HG03135 (cell line): Measurements from ENCODE around the gene GALNT18.

Experiments used
- ATAC-seq: cut with Tn5 transposase; IDR thresholded peaks from one replicate; pipeline ENCODE4 v1.9.1; 2021; ENCODE audit warnings: mild to moderate bottlenecking, moderate library complexity; ENCODE audit not compliant: unreplicated experiment

GALNT18 gene

DNA sequence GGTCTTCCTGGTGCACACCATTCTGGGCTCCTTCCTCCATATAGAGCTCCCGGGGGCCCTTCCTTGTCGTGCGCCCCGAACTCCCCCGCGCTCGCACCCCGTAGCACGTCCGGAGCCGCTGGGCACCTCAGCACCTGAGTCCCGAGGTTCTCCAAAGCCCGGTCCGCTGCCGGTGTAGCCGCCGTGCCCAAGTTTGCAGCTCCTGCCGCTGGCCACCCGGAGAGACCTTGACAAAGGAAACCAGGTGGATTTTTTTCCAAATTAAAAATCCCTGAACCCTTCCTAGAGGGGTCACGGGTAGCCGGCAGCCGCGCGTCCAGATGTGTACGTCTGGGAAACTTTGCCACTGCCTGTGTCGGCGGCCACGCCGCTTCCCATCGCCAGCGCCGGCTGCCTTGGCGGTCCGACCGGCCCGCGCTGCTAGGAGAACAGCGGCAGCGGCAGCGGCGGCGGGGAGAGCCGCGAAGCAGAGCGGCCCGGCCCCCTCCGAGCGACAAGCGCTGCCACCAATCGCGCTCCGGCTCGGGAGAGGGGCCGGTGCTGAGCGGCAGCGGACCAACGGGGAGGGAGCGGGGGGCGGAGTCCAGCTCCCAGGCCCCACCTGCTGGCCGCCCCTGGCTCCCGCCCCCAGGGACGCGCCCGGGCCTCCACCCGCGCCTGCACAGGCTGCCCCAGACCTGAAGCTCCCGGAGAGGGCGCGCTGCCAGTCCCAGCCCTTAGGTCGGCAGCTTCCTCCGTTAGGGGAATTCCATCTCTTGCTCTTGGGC is at the start of gene GALNT18:
Gene GALNT18, minus strand, starts transcription at position 433 of the 767 bp plus-strand sequence.
- ATAC-seq, result peak; percentile 96

DNA sequence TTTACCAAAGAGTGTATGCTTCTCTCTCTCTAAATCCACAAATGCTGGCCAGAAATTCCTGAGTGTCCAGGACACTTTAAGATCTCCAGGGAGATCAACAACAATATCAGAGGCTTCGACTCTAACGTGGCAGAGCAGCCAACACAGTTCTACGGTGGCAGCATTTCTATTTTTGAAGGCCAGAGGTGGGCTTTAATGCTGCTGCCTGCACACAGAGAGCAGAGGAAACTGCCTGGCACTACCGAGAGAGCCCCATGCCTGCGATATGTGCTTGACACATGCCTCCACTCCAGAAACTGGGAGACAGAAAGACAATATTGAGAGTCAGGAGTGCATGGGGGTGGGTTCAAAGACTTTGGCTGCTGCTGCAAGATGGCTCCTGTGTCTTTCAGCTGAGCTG is 48.8 kb upstream of the GALNT18 start:
- ATAC-seq, result no peak

DNA sequence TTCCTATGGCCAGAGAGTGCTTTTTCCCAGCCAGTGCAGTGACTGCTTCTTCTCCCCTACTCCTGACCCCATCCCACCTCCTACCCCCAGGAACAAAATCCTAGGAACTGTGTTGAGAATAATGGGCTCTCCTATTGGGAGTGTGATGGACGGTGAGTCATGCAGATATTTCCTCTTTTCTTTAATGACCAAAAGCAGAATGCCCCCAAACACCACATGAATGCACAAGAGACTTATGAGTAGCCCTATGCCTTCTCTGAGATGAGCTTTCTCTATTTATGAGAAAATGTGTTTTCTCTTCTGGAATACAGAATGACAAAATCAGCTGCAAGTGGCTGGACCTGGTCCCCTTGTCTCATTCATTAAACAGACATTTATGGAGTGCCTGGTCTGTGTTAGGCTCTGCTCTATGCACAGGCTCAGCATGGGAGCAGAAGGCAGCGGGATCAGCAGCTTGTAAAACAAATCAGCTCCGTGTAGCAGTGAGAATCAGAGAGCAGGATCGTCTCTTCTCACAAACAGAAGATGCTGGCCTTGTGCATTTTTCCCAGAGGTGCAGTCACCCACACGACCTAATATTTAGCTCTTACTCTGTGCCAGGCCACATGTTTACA is 47.5 kb upstream of the GALNT18 start:
- no peak for ATAC-seq

DNA sequence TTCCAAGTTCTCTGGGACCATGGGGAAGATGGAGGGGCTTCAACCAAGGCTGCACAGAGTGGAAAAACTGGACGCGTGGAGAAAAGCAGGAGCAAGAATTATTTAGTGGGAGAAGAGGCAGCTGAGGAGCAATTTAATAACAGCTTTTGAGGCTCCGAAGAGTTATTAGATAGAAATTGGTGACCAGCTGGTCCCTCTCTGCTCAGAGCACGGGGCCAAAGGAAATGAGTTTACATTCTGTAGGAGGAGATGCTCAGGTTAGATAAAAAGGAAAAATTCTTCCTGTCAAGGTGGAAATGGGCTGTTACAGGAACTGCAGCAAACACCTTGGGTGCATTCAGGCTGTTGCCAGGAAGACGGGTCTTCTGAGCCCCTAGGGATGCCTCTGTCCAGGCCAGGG is 47.0 kb upstream of the GALNT18 start:
- no peak for ATAC-seq

DNA sequence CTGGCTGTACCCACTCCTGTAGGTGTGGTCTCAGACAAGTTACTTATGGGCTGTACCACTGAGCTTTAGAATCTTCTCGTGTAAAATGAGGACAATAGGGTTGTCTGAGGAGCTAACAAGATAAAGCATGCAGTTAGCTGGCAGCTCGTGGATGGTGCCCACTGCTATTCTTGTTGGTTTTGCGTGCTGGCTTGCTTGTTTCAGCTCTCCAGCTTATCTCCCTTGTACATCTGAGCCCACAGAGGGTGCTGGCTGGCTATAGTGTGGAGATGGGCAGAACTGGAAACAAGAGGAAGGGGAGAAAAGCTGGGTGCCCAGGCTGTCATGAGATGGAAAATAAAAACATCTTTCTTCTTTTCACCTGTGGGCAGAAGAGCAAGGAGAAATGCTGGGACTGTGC is 46.5 kb upstream of the GALNT18 start:
- no peak for ATAC-seq

DNA sequence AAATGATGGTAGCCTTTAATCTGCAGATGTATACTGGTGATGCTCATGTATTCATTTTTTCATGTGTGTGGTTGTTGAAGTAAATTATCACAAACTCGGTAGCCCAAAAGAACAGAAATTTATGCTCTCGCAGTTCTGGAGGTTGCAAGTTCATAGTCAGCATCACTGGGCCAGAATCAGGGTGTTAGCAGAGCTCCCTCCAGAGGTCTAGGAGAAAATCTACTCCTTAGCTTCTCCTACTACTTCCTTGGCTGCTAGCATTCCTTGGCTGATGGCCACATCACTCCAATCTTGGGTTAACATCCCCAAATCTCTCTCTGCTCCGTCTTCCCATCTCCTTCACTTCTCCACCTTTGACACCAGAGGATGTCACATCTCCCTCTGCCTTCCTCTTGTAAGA is 45.3 kb upstream of the GALNT18 start:
- ATAC-seq, result no peak

DNA sequence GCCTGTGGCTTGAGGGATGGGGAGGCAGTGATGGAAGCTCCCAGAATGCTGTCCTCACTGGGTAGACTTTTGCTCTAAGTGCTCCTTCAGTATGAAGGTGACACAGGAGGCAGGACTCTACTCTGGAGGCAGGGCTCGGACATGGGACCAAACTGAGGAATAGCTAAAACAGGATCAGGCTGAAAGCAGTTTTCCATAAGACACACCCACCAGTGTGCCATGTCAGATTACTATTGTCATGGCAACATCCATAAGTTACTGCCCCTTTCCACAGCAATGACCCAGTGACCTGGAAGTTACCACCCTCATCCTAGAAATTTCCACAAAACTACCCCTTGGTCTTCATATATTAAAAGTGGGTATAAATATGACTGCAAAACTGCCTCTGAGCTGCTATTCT is 43.6 kb upstream of the GALNT18 start:
- no peak for ATAC-seq

DNA sequence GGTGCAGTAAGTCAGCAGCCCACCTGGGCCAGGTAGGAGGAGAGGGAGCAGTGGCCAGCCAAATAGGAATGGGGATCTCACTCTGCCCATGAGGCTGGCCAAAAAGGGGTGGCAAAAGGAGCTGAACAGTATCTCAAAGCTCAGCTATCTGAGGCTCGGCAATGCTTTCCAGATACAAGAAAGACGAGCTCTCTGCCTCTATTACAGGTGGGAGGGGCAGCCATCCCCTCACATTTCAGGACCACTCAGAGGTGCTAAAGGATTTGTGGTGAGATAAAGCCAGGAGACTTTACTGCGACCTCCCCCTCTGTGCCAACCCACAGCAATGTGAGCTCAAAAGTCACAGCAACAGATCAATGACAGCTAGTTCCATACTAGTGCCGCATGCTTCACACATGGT is 42.1 kb upstream of the GALNT18 start:
- no peak for ATAC-seq

DNA sequence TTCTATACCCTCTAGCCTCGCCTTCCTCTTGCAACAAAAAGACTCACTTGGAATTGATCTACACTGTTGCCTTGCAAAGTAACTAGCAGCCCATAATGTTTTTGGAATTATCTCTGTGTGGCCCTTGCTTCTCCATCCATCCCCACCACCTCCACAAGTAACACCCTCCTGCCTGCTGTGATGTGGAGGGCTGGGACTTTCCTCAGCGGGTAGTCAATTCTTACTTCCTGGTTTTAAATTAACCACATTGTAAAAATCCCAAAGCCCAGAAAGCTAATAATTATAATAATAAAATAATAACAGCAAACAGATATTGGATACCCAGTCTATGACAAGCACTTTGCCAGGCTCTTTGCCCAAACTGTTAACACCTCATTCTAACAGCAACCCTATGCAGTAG is 40.8 kb upstream of the GALNT18 start:
- ATAC-seq, result no peak

DNA sequence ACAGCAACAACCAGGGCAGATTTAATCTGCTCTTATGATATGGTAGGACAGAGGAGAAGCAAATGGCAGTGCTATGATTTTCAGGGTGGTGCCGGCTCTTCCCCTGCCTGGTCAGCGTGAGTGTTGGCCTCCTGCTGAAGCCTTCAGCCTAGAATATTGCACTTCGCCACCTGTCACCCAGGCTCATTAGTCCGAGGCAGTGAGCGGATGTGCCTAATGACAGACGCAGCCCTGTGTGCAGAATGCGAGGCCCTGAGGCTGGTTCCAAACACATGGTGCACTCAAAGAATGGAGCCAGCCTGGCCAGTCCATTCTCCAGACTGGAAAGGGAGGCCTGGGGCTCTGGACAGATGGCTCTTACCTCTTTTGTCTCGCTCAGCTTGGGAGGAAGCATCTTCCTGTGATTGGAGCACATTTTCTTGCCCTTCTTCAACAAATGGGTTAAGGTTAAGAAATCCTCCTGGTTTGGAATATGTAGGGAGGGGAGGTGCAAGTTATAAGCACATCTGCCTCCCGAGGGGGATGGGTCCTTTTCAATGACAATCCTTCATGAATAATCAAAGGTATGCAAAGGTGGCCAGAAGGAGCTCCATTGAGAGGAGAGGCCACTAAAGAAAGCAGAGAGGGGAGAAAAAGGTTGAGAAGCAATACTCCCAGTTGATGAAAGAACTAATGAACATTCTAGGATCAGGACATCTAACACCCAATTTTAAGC is 39.7 kb upstream of the GALNT18 start:
- no peak for ATAC-seq

DNA sequence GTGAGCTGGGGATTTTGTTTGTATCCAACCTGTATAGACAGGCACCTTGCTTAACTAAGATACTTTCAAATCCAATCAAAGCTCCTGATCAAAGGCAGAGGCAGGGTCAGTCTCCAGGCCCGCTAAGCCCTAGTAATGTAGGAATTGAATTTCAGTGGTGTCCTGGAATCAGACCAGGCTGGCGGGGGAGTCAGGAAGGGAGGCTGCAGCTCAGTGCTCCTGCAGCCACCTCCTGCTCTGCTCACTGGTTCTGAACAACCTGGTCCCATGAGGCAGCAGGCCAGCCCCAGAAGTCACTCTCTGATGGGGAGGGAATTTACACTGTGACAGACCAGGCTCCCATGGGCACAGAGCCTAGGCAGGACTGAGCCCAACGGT is 38.5 kb upstream of the GALNT18 start:
- no peak for ATAC-seq

DNA sequence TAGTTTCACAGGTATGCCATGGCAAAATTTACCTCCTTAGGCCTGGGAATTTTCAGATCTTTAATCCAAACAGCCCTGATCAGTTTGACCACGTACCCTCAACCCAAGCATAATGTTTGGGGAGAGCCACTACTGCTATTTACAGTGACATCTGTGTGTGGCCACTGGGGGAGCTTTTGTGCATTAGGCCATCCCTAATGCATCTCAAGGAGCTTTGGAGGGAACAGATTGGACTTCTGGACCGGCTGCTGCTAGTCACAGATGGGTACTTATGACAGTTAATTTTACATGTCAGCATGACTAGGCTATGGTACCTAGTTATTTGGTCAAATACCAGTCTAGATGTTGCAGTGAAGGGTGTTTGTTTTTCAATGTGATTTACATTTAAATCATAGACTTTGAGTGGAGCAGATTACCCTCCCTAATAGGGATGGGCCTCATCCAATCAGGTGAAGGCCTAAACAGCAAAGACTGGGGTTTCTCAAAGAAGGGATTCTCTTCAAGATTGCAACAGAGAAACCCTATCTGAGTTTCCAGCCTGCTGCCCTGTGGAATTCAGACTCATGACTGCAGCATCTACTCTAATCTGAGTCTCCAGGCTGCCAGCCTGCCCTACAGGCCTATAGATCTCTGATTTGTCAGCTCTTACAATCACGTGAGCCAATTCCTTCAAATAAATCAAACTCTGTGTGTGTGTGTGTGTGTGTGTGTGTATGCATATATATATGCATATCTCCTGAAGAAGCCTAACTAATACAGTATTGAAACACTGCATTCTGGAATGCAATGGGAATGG is 38.0 kb upstream of the GALNT18 start:
- ATAC-seq, result no peak

DNA sequence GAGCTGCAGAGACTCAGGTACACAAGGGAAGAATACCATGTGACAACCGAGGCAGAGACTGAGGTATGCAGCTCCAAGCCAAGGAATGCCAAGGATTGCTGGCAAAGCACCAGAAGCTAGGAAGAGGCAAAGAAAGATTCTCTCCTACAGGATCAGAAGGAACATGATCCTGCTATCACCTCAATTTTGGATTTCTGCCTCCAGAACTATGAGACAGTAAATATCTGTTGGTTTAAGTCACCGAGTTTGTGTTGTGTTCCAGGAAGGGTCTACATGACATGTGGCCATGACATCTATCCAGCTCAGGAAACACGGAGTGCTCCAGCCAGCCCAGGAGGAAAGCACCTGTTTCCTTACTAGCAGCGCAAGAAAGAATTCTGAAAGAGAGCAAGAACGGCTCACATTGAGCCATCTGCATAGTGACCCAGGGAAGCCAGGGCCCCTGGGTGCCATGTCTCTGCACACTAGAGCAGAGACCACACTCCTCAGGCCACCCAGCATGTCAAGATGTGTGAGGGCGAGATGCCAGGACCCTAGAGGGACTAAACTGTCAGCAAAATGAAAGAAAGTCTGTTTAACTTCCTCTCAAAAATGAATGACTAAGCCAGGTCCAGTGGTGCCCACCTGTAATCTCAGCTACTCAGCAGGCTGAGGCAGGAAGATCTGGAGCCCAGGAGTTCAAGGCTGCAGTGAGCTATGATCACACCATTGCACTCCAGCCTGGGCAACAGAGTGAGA is 35.6 kb upstream of the GALNT18 start:
- no peak for ATAC-seq

DNA sequence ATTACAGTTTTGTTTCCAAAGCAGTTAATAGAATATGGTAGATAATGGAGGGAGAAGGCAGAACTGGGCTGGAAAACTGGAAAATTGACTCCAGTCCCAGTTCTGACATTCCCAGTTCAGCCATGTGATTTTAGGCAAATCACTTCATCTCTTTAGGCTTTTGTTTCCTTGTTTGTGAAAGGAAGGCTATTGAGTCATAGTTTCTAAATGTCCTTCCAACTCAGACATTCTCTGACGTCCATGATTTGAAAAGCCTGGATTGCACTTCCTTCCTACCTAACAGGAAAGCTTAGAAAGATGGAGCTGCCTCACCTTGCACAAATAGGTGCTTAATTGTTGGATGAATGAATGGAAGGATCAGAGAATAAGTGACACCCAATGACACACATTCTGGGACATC is 19.8 kb upstream of the GALNT18 start:
- no peak for ATAC-seq

DNA sequence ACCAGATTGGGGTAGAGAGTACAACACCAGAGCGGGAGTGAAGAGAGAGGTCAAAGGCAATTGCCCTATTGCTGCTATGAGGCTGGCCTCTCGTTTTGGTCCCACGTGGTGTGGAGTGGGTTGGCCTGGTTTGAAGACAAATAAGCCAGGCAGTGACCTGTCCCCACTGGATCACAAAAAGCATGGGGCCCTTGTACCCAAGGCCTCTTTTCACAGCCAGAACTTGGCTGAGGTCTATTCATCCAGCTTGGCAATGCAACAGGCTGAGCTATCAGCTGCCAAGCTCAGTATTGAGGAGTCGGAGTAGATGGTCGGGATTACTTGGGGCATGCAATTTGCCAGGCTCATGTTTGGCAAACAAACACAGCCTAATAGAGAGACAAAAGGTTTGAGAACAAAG is 19.2 kb upstream of the GALNT18 start:
- no peak for ATAC-seq

DNA sequence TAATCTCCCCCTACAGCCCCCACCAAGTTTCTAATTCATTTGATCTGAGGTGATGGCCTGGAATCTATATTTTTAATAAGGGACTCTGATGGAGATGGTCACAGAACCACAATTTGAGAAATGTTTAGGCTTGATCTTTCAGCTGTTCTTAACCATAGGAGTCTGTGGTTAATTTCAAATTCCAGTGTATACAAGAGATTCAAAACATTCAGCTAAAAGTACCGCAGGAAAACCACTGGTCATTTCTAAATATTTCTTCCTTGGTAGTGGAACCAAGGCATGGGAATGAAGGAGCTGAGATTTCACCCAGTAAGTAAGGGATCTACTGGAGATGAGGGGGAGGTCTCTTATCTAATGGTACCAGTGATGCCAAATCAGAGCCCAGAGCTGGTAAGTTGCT is 18.3 kb upstream of the GALNT18 start:
- no peak for ATAC-seq

DNA sequence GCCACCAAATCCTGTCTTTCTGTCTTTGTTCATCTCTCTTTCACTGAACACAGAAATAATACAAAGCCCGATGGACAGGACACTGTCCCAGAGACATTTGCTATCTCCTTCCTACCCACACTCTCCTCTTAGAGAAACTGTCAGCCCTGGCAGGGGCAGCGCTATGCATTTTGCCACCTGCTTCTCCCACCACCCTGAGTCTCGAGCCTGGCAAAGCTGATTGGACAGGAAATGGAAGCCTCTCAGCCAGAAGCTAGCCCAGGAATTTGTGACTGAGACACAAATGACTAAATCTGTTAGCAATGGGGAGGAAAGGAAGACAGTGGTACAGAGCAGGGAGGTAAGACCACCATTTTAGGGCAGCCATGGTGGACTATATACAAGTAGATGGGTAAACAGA is 14.9 kb upstream of the GALNT18 start:
- no peak for ATAC-seq

DNA sequence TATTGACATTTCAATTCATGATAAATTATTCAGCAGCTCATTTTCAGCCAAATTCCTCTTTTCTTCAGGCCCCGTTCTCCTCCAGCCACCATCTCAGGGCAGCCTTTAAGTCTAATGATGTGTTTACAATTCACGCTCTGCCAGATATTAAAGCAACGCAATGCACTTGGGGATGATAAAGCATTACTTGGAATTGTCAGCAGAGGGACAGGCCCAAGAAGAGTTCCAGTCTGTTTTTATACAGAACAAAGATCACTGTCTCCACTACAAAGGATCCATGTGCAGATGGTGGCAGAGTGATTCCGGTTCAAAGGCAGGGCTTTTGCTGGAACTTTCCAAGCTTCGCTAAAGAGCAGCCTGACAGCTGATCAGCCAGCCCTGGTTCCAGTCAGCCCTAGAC is 13.6 kb upstream of the GALNT18 start:
- ATAC-seq, result no peak

DNA sequence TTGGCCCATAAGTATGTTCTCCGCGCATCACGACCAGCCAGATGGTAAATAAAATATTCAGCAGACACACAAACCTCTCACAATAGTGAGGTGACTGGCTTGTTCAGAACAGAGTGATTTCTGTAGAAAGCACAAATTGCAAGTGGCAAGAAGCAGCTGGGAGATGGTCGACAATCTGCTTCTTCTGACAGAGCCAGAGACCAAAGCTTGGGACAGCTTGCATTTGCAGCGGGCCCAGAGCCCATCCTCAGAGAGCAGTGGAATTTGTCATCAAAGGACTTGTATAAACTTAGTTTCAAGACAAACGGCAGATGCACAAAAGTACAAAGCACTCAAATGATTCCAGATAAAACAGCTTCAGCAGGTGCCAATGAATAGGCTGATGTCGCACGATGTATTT is 7.6 kb upstream of the GALNT18 start:
- ATAC-seq, result no peak

DNA sequence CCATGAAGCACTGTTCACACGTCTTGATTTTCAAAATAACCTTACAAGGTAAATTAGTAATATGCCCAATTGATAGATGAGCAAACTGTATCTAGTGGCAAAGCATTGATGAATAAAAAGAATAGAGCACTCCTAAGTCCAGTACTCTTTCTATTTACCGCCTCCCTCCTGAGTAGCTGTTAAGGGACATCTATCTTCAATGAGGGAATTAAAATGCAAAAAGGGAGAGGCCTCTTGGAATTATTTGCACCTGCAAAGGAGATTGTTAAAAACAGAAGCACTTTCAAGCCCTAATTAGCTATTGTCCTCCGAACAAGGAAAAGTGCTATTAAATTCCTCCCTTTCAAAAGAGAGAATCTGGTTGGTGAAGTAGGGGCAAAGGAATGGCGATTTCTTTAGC is 6.8 kb upstream of the GALNT18 start:
- no peak for ATAC-seq

DNA sequence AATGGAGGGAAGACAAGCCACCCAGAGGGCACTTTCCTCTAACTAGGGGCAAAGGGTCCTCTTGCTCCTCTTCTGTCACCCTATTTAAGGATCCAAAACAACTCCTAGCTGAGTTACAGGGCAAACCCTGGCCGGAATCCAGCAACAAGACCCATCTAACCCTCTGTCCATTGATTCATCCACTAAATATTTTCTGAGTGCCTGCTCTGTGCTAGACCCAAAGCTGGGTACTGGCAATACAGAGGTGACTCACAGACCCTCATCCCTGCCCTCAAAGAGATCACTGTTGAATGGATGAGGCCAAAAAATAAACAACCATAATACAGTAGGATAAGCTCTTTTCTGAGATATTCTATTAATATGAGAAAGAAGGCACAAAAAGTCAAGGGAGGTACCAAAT is 4.3 kb upstream of the GALNT18 start:
- ATAC-seq, result no peak
